Right lobe of liver (tissue), 6 donors: ENCODE data around the gene RXFP1. TPM values are rescaled to one million over a fixed set of nuclear protein-coding genes. Genes with fewer than 3 reads are reported as not detected.

Experiments used
- ATAC-seq, 4 donors: fragments of 200-7000 bp; cut with Tn5 transposase; one replicate each; pipeline ENCODE4 v1.9.1; 2020; ENCODE audit warnings: mild to moderate bottlenecking in 4 of 4, moderate library complexity in 4 of 4
- DNase-seq, 3 donors: peaks; one replicate each; pipeline ENCODE4 v3.0.0-alpha.2; 2020
- H3K27ac ChIP-seq, 3 donors: fragments of 200-600 bp; one replicate each; pipeline ENCODE4 v1.8.0; 2022
- H3K27me3 ChIP-seq, 2 donors: fragments of 200-600 bp; one replicate each; pipeline ENCODE4 v1.8.0; 2022
- H3K36me3 ChIP-seq, 4 donors: fragments of 200-600 bp; sonication (generic) in 1 of 4; one replicate each; pipeline versions ENCODE4 v1.5.1 to v1.8.0; 2017 to 2022; ENCODE audit warnings: control low read depth in 1 of 4
- H3K4me1 ChIP-seq, 4 donors: fragments of 200-600 bp; sonication (generic) in 1 of 4; one replicate each; pipeline versions ENCODE4 v1.5.1 to v1.8.0; 2017 to 2022; ENCODE audit warnings: control low read depth in 1 of 4
- H3K4me3 ChIP-seq, 3 donors: fragments of 200-600 bp; one replicate each; pipeline ENCODE4 v1.8.0; 2022
- H3K9me3 ChIP-seq, 4 donors: fragments of 200-600 bp; sonication (generic) in 1 of 4; one replicate each; pipeline versions ENCODE4 v1.5.1 to v1.8.0; 2017 to 2022; ENCODE audit warnings: control low read depth in 1 of 4
- CTCF ChIP-seq, 4 donors: fragments of 200-600 bp in 3 of 4; fragments of 450-650 bp in 1 of 4; IDR thresholded peaks; one replicate each; pipeline versions ENCODE4 v1.5.1 to v1.8.0; 2016 to 2022; ENCODE audit warnings: antibody characterized with exemption in 4 of 4, mild to moderate bottlenecking in 2 of 4
- POLR2A ChIP-seq: fragments of 450-650 bp; IDR thresholded peaks from one replicate; pipeline ENCODE4 v1.6.1; 2017; ENCODE audit warnings: antibody characterized with exemption, mild to moderate bottlenecking
- WGBS: methylation state at CpG from one replicate; pipeline ENCODE4 v1.1.6; 2018; ENCODE audit warnings: low coverage, low lambda C conversion rate; ENCODE audit not compliant: insufficient coverage; ENCODE audit errors: missing lambda C conversion rate; 5-methylcytosine and 5-hydroxymethylcytosine counted together
- intact Hi-C, 2 donors: fragments of 100-400 bp; cut with DNase I; formaldehyde crosslinking; loops; one replicate each; pipeline versions ENCODE4 v1.11.2 to v1.14.1; 2022
- total RNA-seq, 6 experiments: library from RNA; depleted of rRNA in 2 of 6; stranded (reverse); fragments of >200 nt in 2 of 6; fragmentation: NEBNext Ultra II Directional in 3 of 6; extraction: Animal tissue kit (Norgen Biotek cat#: 25700) in 3 of 6; gene quantifications; one replicate each; pipeline versions ENCODE4 v1.1.0 to v1.2.4, GENCODE V29; 2016 to 2023
- donor health status: DM: no; HTN: yes; CAD: no.
- donor health status: DM: no; HTN: no; CAD: no.
- donor health status: DM: no; HTN: no; CAD: no.
- donor health status: DM: no; HTN: yes; CAD: no.
- donor health status: DM: no; HTN: yes; CAD: no.

RXFP1 gene
- total RNA-seq, 6 experiments from 2014 or later, result 0.88 to 3.4 (median 1.3) TPM

- ATAC-seq (no peak), DNase-seq (no peak)
- no peak overlapping the region for H3K27ac ChIP-seq
- TF ChIP-seq POLR2A (no peak), CTCF (IDR thresholded peaks at IDR 0.05) (no peak)
- H3K9me3 ChIP-seq, result no peaks in the 10 kb centered on the region
- peaks cover 0 to 10% (median 0%) of the 10 kb centered on the region in 4 donors for H3K36me3 ChIP-seq
- H3K4me1 ChIP-seq, result peaks cover 0 to 24% (median 4%) of the 10 kb centered on the region in 4 donors
- 82% methylated on average over 5 of the region's 5 CpGs for WGBS
- no peaks in the 10 kb centered on the region for H3K27me3 ChIP-seq
- intact Hi-C loops, result no loop called here
- no peak overlapping the region for H3K4me3 ChIP-seq
Measured at GRCh38 chr4:158676076-158676475, 154.4 kb downstream of the RXFP1 start.

- Histone ChIP-seq H3K27ac (no peak overlapping the region), H3K36me3 (peaks cover 0 to 33% (median 8%) of the 10 kb centered on the region in 4 donors), H3K27me3 (no peaks in the 10 kb centered on the region), H3K4me1 (peaks cover 0 to 15% (median 0%) of the 10 kb centered on the region in 4 donors), H3K9me3 (no peaks in the 10 kb centered on the region), H3K4me3 (no peak overlapping the region)
- no peak for TF ChIP-seq CTCF (IDR thresholded peaks at IDR 0.05)
- TF ChIP-seq POLR2A, result no peak
- intact Hi-C loops, result no loop called here
- ATAC-seq (no peak), DNase-seq (no peak)
- 86% methylated on average over 2 of the region's 2 CpGs for WGBS
Measured at GRCh38 chr4:158678767-158679166, 157.1 kb downstream of the RXFP1 start.

GRCh38 chr4:158681629-158682028 lies 159.9 kb downstream of the RXFP1 start:
- TF ChIP-seq CTCF (IDR thresholded peaks at IDR 0.05) (no peak), POLR2A (no peak)
- intact Hi-C loops, result no loop called here
- WGBS, result 50% methylated on average over 1 of the region's 1 CpG
- Histone ChIP-seq H3K4me1 (peaks cover 0 to 8% (median 0%) of the 10 kb centered on the region in 4 donors), H3K27ac (no peak overlapping the region), H3K9me3 (no peaks in the 10 kb centered on the region), H3K4me3 (no peak overlapping the region), H3K27me3 (no peaks in the 10 kb centered on the region), H3K36me3 (peaks cover 0 to 53% (median 21%) of the 10 kb centered on the region in 4 donors)
- DNase-seq (no peak), ATAC-seq (no peak)

GRCh38 chr4:158682066-158682465 lies 160.4 kb downstream of the RXFP1 start:
- DNase-seq, result no peak
- H3K27me3 ChIP-seq, result no peaks in the 10 kb centered on the region
- no peak overlapping the region for H3K4me3 ChIP-seq
- H3K27ac ChIP-seq, result no peak overlapping the region
- intact Hi-C loops, result no loop called here
- 26% methylated on average over 2 of the region's 2 CpGs for WGBS
- TF ChIP-seq POLR2A (no peak), CTCF (IDR thresholded peaks at IDR 0.05) (no peak)
- peaks cover 0 to 5% (median 0%) of the 10 kb centered on the region in 4 donors for H3K4me1 ChIP-seq
- ATAC-seq, result no peak
- no peaks in the 10 kb centered on the region for H3K9me3 ChIP-seq
- peaks cover 0 to 57% (median 21%) of the 10 kb centered on the region in 4 donors for H3K36me3 ChIP-seq

- intact Hi-C loops, result no loop called here
- no peaks in the 10 kb centered on the region for H3K9me3 ChIP-seq
- whole genome bisulfite sequencing, result 71% methylated on average over 1 of the region's 1 CpG
Measured at GRCh38 chr4:158688813-158689212, 167.1 kb downstream of the RXFP1 start.

More at GRCh38 chr4:158688813-158689212, 167.1 kb downstream of the RXFP1 start:
- DNase-seq, result no peak
- no peaks in the 10 kb centered on the region for H3K4me1 ChIP-seq
- H3K36me3 ChIP-seq, result peaks cover 0 to 53% (median 26%) of the 10 kb centered on the region in 4 donors
- H3K27ac ChIP-seq, result no peak overlapping the region
- H3K4me3 ChIP-seq, result no peak overlapping the region
- no peak for ATAC-seq
- H3K27me3 ChIP-seq, result no peaks in the 10 kb centered on the region
- no peak for TF ChIP-seq POLR2A
- TF ChIP-seq CTCF (IDR thresholded peaks at IDR 0.05), result no peak
